Epithelial cell of prostate (primary cell): ENCODE results near the gene PTPRT.

Experiments
- DNase-seq: peaks from one replicate; pipeline ENCODE4 v3.0.0-alpha.2; 2011; ENCODE audit warnings: low read depth, low spot score
- H3K27ac ChIP-seq: fragments of 450-650 bp; 2 replicates; pipeline ENCODE4 v1.5.1; 2017; ENCODE audit warnings: mild to moderate bottlenecking

PTPRT gene

DNA sequence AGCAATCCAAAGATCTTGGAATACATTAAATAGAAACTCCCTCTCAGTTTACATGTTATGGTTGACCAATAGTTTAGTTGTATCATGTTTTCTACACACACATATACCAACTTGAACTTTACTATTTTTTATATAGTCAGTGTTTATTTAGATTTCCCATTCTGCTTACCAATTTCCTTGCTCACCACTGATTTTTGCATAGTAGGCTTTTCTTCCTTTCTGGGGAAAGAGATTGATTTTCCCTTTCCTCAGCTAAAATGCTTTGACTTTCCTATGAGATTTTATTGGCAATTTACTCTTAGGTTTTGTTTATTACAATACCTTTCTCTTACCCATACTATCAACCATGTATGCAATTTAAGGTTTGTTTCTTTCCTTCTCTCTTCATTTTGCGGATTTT lies 665.6 kb downstream of the PTPRT start:
- DNase-seq = no peak
- no peak overlapping the region for H3K27ac ChIP-seq

DNA sequence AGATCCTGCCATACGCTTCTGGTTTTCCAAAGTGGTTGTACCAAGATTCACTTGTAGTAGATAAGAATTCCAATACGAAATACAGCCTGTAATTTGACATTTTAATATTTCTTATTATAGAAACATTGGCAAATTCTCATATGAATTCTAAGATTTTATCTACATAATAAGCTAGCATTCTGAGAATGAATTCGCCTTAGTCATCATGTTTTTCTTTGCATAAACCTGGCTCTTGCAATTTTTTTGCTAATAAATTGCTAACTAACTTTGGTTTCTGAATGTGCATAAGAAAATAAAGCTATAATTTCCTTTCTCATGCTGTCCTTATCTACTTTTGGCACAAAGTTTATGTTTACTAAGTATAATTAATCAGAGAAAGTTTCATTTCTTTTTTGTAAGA lies 673.0 kb downstream of the PTPRT start:
- no peak for DNase-seq
- no peak overlapping the region for H3K27ac ChIP-seq

DNA sequence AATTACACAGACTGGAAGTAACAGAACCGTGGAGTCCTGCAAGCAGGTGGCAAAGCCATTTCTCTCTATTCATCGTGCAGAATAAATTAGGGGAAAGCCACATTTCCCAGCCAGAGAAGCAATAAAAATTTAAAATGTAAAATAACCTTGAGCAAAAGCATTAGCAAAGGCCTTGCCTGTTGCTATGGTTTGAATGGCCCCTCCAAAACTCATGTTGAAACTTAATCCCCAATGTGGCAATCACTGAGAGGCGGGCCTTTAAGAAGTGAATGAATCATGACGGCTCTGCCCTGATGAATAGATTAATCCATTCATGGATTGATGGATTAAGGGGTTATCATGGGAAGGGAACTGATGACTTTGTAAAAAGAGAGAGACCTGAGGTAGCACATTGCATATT lies 679.0 kb downstream of the PTPRT start:
- no peak for DNase-seq

DNA sequence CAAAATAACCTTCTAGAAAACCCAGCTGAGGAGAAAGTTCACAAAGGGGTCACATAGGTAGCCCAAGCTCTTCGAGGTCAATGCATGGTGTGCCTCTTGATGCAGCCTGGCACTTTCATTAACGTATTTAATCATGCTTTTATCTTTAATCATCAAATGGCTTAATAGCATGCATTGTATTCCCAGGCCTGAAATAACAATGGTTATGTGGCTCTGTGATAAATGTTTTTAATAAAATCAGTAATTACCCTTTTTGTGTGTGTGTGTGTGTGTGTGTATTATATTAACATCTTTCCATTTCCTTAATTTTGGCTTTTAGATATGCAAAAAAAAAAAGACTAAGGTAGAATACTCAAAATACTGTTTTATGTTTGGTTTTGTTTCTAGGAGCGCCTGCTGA lies 681.8 kb downstream of the PTPRT start:
- no peak for DNase-seq
- H3K27ac ChIP-seq = no peak overlapping the region

More for the DNA sequence above, 679.0 kb downstream of the PTPRT start:
- H3K27ac ChIP-seq = no peak overlapping the region

DNA sequence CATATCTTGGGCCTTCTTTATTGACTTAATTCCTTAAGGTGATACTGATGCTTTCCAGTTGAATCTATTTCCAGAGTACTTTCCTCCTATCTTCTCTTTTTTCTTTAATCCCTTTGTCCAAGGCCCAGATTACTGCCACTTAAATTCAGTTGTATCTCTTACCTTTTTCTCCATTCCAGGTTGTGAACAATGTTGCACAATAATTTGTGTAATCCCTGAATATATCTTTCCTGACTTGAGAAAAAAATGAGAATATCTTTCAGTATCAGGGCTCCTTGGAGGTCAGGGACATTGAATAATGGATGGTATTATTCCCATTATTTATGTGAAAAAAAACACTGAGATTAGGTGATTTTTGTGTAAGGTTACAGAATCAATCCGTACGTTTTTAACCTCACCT lies 683.3 kb downstream of the PTPRT start:
- no peak for DNase-seq
- H3K27ac ChIP-seq = no peak overlapping the region

DNA sequence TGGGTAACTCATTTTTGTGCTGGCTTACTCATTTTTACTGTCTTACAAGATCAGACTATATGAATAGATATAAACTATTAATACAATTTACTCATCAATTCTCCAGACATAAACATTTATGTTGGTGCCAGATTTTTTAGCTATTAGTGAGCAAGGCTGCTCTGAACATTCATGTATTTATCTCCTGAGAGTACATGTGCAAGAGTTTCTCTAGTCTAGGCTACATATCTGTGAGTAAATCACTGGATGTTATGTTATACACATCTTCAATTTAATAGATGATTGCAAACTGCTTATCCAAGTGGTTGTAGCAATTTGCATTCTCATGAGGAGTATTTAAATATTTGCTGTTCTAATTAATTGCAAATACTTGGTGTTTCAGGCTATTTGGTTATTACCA lies 687.1 kb downstream of the PTPRT start:
- no peak overlapping the region for H3K27ac ChIP-seq
- no peak for DNase-seq

DNA sequence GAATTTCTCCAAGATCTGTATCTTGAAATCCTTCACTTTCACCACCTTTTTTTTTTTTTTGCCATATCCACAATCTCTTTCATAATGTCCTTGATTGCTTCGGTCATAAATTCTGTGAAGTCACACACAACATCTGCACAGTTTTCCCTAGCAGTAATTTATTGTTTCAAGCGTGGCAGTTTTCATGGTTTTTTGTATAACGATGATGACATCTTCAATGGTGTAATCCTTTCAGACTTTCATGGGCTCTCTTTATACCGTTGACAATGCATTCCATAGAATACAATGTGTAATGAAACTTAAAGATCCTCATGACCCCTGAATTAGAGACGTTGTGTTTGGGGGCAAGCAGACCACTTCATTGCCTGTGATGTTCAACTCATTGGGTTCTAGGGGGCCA lies 693.1 kb downstream of the PTPRT start:
- no peak overlapping the region for H3K27ac ChIP-seq
- no peak for DNase-seq

DNA sequence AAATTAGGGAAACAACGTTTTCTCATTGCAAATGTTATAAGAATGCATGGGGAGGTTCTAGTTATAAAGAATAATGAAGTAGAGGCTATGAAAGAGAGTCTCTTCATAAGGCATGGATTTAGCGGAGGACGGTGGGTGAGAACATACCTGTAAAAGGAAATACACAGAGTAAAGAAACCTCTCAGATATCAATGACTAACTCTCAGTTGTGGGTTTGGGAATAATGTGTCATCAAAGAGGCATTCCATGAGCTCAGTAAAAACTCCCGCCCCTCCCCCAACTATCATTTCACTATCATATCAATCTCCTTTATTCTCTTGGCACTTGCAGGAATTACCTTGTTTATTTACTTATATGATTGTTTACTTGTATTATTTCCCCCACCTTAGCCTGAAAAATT lies 695.4 kb downstream of the PTPRT start:
- H3K27ac ChIP-seq = no peak overlapping the region
- peak; percentile 3 for DNase-seq

DNA sequence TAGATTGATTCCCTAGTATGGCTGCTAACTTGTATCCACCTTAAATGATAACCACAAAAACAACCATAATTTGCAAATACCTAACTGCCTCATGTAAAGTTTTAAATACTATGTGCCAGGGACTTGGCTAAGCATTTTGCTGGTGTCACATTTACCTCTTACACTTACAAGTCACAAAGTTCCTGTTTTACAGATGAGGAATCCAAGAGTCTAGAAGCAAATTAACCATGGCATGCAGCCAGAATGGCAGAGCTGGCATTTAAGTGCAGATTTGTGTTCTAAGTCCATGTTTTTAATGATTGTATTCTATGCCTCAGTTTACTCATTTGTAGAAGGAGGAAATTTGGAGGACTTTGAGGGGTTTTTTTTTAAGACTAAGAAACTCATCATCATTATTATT lies 696.7 kb downstream of the PTPRT start:
- DNase-seq = no peak
- H3K27ac ChIP-seq = no peak overlapping the region

DNA sequence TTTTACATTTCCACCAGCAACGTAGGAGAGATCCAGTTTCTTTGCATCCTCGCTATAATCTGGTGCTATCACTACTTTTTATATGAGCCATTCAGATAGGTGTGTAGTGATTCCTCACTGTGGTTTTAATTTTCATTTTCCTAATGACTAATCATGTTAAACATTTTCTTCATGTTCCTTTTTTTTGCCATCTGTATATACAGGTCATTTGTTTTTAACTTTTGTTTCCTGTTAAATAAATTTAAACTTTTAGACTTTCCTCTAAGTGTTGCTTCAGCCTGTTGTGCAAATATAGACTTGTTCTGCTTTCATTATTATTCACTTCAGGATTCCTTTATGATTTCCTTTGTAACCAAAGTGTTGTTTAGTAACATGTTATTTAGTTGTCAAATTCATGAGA lies 697.4 kb downstream of the PTPRT start:
- DNase-seq = no peak
- H3K27ac ChIP-seq = no peak overlapping the region

DNA sequence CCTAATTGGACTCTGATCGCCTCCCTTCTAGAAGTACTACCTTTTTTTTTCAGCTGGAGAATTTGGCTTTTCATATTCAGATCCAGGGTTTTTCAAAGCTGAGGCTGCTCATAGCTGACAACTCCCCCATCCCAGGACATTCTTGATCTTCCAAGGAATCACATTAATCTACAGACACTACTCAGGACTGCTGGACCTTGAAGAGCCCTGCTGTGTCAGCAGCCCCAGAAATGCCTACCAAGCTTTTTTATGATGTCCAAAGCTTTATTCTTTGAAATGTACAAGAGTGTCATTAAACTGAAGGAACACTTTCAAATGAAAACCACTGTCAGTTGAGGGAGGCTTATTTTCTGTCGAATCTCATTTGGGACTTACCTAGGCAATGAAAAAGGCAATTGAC lies 704.1 kb downstream of the PTPRT start:
- no peak for DNase-seq
- no peak overlapping the region for H3K27ac ChIP-seq

DNA sequence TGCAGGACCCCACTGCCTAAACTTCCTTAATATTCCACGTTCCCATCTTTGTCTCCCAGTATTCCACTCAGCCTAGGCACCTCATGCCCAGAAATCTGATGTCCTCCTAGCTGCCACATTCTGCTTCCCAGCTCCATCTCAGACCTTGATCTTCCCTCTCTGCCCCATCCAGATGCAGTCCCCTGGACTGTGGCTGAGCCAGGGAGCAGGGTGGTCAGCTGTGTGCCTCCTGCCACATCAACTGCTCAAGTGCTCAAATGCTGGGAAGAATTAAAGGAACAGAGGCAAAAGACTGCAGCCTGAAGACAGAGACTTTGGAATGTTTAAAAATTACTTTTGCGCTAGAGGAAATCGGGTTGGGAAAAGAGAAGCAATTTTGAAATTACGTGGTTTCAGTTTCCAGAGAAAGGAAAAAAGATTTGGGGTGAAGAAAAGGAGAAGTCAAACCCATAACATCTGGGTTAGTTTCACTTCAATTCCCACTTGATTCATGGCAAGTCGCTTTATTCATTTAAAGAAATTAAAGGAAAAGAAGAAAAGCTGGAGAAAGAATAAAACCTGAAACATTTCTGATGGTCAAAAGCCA lies 704.8 kb downstream of the PTPRT start:
- H3K27ac ChIP-seq = no peak overlapping the region

DNA sequence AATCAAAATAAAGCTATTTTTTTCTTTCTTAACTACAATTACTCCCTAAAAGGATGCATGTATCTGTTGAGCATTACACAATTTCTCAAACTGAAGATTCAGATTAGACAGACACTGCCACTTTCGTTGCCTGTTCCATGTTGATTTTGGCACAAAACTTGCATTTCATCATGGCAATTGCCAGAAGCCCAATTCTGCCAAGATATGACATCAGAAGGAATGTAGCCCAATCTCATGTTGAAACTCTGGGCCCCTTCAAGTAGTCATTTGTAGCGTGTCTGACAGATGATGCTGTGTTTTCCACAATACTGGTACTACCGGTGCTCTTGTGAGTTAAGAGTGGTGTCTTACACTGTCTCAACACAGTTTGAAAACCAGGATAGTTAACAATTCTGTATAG lies 705.4 kb downstream of the PTPRT start:
- no peak overlapping the region for H3K27ac ChIP-seq
- no peak for DNase-seq

More for the DNA sequence above, 704.8 kb downstream of the PTPRT start:
- DNase-seq = no peak

DNA sequence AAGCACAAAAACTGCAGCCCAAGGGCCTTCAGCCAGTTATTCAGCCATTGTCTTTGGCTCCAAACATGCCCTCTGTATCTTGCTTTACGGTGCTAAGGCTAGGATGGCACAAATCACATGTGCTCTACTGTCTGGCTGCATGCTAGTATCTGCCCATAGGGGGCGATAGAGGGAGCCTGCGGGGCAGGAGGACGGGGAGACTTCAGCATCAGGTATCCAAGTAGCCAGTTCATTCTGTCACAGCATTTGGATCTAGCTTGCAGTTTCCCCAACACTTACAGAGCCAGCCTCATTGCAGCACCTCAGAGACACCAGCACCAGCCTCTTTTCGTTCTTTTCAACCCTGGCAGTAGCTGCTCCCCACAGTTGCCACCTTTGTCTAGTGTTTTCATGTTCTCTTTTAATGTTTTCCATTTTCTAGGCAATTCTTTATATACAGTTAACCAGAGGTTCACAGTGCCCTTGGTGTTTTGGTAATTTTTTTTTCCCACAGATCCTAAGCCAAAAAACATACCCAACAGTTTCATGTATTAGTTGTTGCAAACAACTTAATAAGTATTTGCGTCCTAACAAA lies 705.9 kb downstream of the PTPRT start:
- H3K27ac ChIP-seq = no peak overlapping the region
- DNase-seq = no peak

DNA sequence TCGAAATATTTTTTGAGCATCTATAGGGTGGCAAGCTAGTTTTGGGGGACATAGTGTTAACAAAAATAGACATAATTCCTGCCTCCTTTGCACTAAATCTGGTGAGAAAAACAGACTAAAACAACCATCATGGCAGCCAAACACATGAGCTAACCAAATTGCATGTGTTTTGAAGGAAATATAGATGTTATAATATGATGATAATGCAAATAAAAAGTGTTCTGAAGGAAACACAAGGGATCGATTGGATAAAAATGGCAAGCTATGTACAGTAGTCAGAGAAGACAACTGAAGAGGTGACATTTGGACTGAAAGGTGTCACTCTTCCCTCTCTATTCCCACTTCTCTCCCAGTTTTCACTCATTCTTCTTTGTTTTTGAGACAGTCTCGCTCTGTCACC lies 706.9 kb downstream of the PTPRT start:
- no peak overlapping the region for H3K27ac ChIP-seq
- DNase-seq = no peak

DNA sequence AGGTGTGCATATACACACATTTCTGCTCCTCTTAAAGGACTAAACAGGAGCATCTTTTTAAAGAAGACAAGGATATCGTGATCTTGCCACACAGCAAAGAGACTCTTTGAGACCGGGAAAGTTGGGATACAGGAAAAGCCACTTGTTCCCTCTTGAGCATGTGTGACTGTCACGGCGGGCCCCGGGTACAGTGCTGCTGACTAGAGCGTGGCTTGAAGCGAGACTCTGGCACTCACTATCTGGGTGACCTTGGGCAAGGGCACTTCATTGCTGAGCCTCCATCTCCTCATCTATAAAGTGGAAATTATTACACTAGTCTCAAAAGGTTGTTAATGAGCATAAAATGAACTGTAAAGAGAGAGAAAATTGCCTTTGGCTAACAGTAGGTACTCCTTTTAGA lies 713.9 kb downstream of the PTPRT start:
- no peak overlapping the region for H3K27ac ChIP-seq
- no peak for DNase-seq

DNA sequence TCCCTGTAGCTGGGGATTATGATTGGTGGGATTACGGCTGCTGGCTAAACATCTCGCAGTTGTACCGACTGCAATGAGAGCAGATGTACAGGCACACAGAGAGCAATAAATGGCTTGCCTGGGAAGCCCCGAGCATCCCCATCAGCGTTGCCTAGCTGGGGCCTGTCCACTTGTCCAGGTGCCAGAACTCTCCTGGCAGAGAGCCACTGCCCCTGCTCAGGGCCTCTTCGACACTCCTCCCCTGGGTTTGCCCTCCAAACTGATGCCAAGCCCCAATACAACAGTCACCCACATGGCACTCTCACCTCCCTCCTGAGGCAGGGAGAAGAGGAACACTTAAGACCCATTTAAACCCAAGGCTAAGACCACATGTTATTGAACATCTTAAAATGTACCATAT lies 715.1 kb downstream of the PTPRT start:
- no peak overlapping the region for H3K27ac ChIP-seq
- no peak for DNase-seq

DNA sequence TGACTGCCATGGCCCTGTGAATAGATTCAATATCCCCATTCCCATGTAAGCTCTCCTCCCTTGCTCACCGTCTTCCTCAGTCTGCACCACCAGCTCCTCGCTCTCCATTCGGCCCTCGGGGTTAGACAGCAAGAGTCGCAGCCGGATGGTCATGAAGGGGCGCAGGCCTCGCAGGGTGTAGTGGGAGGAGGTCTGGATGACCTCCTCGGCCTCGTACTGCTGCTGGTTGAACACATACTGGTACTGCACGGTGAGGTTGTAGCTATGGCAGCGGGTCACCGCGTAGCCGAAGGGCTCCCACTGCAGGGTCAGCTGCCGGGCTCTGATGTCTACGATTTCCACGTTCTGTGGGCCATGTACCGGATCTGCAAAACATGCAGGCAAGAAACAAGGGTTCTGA lies 717.5 kb downstream of the PTPRT start:
- DNase-seq = no peak
- H3K27ac ChIP-seq = no peak overlapping the region

DNA sequence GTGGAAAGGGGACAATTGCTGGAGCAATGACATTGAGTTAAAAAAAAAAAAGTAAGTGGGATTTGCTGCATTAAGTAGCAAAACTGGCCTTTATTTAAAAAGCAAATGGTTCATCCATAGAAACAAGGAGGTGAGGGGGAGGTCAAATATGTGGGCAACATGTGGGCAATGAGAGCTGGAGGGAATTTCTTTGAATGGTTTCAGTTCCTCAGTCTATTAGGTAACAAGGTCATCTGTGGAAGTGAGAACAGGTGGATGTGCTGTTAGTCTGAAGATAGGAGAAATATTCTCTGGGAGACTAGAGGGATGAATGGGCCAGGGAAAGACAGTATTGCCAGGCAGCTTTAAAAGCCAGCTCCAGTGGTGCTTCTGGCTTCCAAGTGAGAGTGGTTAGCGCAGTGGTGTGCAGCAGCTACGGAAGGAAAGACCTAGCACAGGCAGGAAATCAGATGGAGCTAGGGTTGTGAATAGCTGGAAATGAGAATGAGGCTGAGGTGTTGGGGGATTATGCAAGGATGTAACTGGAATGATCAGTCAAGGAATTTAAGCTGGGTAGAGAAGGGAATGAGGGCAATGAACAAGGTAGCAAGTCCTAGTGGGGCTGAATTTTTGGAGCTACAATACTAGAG lies 727.6 kb downstream of the PTPRT start:
- DNase-seq = no peak

DNA sequence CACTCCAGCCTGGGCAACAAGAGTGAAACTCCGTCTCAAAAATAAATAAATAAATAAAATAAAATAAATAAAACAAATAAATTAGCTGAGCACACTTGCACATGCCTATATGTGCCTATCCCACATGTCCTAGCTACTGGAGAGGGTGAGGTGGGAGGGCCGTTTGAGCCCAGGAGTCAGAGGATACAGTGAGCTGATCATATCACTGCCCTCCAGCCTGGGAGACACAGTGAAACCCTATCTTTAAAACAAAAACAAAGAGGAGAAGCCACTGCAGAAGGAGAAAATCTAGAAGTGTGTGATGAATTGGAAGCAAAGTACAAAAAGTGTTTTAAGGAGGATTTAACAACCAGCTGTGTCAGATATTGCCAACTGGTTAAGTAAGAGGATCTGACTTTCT lies 728.4 kb downstream of the PTPRT start:
- H3K27ac ChIP-seq = no peak overlapping the region
- DNase-seq = no peak

More for the DNA sequence above, 727.6 kb downstream of the PTPRT start:
- H3K27ac ChIP-seq = no peak overlapping the region

DNA sequence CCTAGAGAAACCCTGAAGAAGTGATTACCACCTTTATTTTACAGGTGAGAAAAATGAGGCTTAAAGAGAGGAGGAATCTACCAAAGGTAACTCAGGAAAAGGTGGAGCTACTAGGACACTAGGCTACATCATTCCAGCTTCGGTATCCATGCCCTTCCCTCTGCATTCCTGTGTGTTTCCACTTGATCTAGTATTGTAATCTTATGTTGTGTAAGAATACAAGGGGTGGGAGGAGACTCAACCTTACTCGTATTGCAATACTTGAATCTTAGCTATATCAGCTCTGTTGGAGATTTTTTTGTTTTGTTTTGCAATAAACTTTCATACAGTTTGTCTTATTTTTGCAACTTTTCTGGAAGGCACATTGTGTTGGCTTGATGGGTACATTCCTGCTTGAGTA lies 742.4 kb downstream of the PTPRT start:
- no peak overlapping the region for H3K27ac ChIP-seq
- no peak for DNase-seq

DNA sequence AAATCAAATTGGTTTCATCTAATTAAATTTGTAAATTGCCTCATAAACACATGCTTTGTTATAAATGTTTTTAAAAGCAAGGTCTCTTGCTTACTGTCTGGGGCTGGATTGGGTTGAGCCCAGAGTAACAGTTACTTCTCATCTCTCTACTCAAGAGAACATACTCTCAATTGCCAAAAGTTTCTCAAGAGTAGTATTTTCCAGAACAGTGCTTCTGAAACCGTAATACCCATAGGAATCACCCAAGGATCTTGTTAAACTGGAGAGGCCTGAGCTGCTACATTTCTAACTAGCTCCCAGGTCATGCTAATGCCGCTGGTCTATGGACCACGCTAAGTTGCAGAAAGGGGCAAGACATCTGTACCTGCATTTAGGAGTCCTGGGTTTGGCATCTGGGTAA lies 744.9 kb downstream of the PTPRT start:
- H3K27ac ChIP-seq = no peak overlapping the region
- DNase-seq = no peak
